GM12878 (cell line): Measurements from ENCODE around the gene PRPS2. TPM values are rescaled to one million over a fixed set of nuclear protein-coding genes. Genes with fewer than 3 reads are reported as not detected.

Source experiments
- JUNB ChIP-seq: IDR thresholded peaks from 2 replicates; pipeline ENCODE4 v1.6.1; 2016; ENCODE audit warnings: antibody characterized with exemption, mild to moderate bottlenecking
- NFYA ChIP-seq: IDR thresholded peaks from 2 replicates; pipeline ENCODE4 v1.6.1; 2011; ENCODE audit warnings: low read depth, mild to moderate bottlenecking, low read length, improper control_type of control experiment, borderline replicate concordance
- SIX5 ChIP-seq: IDR thresholded peaks from 2 replicates; pipeline ENCODE4 v1.6.1; 2011; ENCODE audit warnings: mild to moderate bottlenecking, low read depth, low read length, moderate library complexity; ENCODE audit not compliant: severe bottlenecking
- SMAD1 ChIP-seq: fragments of 450-650 bp; IDR thresholded peaks from 2 replicates; pipeline ENCODE4 v1.6.1; 2018; ENCODE audit warnings: mild to moderate bottlenecking, low read depth; ENCODE audit not compliant: partially characterized antibody
- ZNF622 ChIP-seq: fragments of 450-650 bp; IDR thresholded peaks from 2 replicates; pipeline ENCODE4 v1.6.1; 2017; ENCODE audit warnings: mild to moderate bottlenecking, inconsistent platforms
- polyA plus RNA-seq, 11 experiments: library from polyadenylated mRNA; depleted of rRNA in 4 of 11; unstranded in 6 of 11; stranded (reverse) in 5 of 11; fragments of >200 nt; fragmentation: Nextera tagmentation in 4 of 11; fragmentation: Illumina TruSeq in 1 of 11; extraction: Ambion mirVana in 4 of 11; extraction: Trizol in 1 of 11; gene quantifications; 1 replicate in 1 of 11; 2 replicates in 10 of 11; pipeline versions ENCODE4 v1.2.1 to v1.2.3, GENCODE V29; 2011 to 2016; ENCODE audit warnings: inconsistent platforms in 2 of 11, missing spikeins in 2 of 11, low read depth in 1 of 11
- total RNA-seq, 4 experiments: library from RNA; depleted of rRNA in 3 of 4; stranded (reverse); fragments of >200 nt in 3 of 4; fragmentation: Illumina TruSeq in 1 of 4; extraction: Trizol in 1 of 4; gene quantifications; 2 replicates each; pipeline versions ENCODE4 v1.2.1 to v1.2.3, GENCODE V29; 2013 to 2021
- TF ChIP-seq, protein P1 (sequence below): IDR thresholded peaks from 2 replicates; pipeline ENCODE4 v1.6.1; 2012; ENCODE audit warnings: low read depth, low read length, improper control_type of control experiment
- TF ChIP-seq, protein P2 (sequence below): IDR thresholded peaks from 2 replicates; pipeline ENCODE4 v1.6.1; 2011; ENCODE audit warnings: borderline replicate concordance, low read depth, mild to moderate bottlenecking, moderate library complexity, low read length; ENCODE audit not compliant: insufficient read depth, poor library complexity, severe bottlenecking
- TF ChIP-seq, protein P3 (sequence below): fragments of 450-650 bp; IDR thresholded peaks from 2 replicates; pipeline ENCODE4 v1.6.1; 2017; ENCODE audit warnings: mild to moderate bottlenecking, moderate library complexity

PRPS2 gene
- total and polyA plus RNA-seq, 10 of the 15 experiments (the other 5 are each of a cell fraction or from before 2014, with no cell fraction given), result 44.1 to 102 (median 58.2) TPM

DNA sequence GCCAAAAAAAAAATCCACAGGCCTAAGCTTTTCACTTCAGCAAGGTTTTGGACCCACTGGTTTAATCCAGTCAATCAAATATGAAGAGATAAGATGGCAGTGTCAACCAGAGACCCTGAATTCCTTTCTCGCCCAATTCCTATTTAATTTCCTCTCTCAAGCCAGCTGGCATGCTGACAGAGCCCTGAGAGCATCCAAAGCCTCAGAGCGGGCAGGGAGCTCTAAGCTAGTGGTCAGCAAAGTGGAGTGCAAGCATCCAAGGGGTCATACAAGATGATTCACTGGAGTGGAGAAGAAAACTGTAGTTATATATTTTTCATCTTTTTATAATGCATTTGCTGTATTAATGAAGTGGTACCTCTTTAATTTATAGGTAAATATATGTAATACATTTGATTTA lies 37.8 kb upstream of the PRPS2 start (continued):
- TF ChIP-seq, protein P1, sequence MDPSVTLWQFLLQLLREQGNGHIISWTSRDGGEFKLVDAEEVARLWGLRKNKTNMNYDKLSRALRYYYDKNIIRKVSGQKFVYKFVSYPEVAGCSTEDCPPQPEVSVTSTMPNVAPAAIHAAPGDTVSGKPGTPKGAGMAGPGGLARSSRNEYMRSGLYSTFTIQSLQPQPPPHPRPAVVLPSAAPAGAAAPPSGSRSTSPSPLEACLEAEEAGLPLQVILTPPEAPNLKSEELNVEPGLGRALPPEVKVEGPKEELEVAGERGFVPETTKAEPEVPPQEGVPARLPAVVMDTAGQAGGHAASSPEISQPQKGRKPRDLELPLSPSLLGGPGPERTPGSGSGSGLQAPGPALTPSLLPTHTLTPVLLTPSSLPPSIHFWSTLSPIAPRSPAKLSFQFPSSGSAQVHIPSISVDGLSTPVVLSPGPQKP, result no peak
- TF ChIP-seq SIX5 (no peak), JUNB (no peak), SMAD1 (no peak), ZNF622 (no peak), NFYA (no peak)
- TF ChIP-seq, protein P2, sequence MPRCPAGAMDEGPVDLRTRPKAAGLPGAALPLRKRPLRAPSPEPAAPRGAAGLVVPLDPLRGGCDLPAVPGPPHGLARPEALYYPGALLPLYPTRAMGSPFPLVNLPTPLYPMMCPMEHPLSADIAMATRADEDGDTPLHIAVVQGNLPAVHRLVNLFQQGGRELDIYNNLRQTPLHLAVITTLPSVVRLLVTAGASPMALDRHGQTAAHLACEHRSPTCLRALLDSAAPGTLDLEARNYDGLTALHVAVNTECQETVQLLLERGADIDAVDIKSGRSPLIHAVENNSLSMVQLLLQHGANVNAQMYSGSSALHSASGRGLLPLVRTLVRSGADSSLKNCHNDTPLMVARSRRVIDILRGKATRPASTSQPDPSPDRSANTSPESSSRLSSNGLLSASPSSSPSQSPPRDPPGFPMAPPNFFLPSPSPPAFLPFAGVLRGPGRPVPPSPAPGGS, result no peak
- TF ChIP-seq, protein P3, sequence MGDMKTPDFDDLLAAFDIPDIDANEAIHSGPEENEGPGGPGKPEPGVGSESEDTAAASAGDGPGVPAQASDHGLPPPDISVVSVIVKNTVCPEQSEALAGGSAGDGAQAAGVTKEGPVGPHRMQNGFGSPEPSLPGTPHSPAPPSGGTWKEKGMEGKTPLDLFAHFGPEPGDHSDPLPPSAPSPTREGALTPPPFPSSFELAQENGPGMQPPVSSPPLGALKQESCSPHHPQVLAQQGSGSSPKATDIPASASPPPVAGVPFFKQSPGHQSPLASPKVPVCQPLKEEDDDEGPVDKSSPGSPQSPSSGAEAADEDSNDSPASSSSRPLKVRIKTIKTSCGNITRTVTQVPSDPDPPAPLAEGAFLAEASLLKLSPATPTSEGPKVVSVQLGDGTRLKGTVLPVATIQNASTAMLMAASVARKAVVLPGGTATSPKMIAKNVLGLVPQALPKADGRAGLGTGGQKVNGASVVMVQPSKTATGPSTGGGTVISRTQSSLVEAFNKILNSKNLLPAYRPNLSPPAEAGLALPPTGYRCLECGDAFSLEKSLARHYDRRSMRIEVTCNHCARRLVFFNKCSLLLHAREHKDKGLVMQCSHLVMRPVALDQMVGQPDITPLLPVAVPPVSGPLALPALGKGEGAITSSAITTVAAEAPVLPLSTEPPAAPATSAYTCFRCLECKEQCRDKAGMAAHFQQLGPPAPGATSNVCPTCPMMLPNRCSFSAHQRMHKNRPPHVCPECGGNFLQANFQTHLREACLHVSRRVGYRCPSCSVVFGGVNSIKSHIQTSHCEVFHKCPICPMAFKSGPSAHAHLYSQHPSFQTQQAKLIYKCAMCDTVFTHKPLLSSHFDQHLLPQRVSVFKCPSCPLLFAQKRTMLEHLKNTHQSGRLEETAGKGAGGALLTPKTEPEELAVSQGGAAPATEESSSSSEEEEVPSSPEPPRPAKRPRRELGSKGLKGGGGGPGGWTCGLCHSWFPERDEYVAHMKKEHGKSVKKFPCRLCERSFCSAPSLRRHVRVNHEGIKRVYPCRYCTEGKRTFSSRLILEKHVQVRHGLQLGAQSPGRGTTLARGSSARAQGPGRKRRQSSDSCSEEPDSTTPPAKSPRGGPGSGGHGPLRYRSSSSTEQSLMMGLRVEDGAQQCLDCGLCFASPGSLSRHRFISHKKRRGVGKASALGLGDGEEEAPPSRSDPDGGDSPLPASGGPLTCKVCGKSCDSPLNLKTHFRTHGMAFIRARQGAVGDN, result no peak
